HepG2 (cell line): ENCODE measurements around the gene MTR. TPM values are rescaled to one million over a fixed set of nuclear protein-coding genes. Genes with fewer than 3 reads are reported as not detected.

Source experiments
- ADNP ChIP-seq: sonication (generic); formaldehyde crosslinking; IDR thresholded peaks from 2 replicates; pipeline ENCODE4 v1.4.0; 2020; ENCODE audit warnings: missing genetic modification reagents
- FOXO4 ChIP-seq: sonication (generic); formaldehyde crosslinking; conservative IDR thresholded peaks from 2 replicates; pipeline ENCODE4 v1.8.1; 2023; ENCODE audit warnings: missing genetic modification reagents
- HHEX ChIP-seq: IDR thresholded peaks from 2 replicates; pipeline ENCODE4 v1.6.1; 2016; ENCODE audit warnings: control low read depth
- HMGXB3 ChIP-seq: sonication (generic); formaldehyde crosslinking; IDR thresholded peaks from 2 replicates; pipeline ENCODE4 v1.4.0; 2020; ENCODE audit warnings: missing genetic modification reagents, borderline replicate concordance
- HOXA9 ChIP-seq: sonication (generic); formaldehyde crosslinking; IDR thresholded peaks from 2 replicates; pipeline ENCODE4 v1.8.1; 2022; ENCODE audit warnings: missing genetic modification reagents, mild to moderate bottlenecking, moderate library complexity, borderline replicate concordance
- KMT2B ChIP-seq: IDR thresholded peaks from 2 replicates; pipeline ENCODE4 v1.6.1; 2016; ENCODE audit warnings: missing genetic modification reagents, missing compliant biosample characterization
- MEIS1 ChIP-seq: sonication (generic); formaldehyde crosslinking; IDR thresholded peaks from 2 replicates; pipeline ENCODE4 v1.9.0; 2021; ENCODE audit warnings: mild to moderate bottlenecking, missing genetic modification reagents, moderate library complexity, borderline replicate concordance
- MYPOP ChIP-seq: sonication (generic); formaldehyde crosslinking; IDR thresholded peaks from 2 replicates; pipeline ENCODE4 v1.8.1; 2023; ENCODE audit warnings: mild to moderate bottlenecking, moderate library complexity, missing genetic modification reagents
- SP140L ChIP-seq: sonication (generic); formaldehyde crosslinking; IDR thresholded peaks from 2 replicates; pipeline ENCODE4 v1.4.0; 2020; ENCODE audit warnings: missing genetic modification reagents, borderline replicate concordance
- STAT5B ChIP-seq: sonication (generic); formaldehyde crosslinking; IDR thresholded peaks from 2 replicates; pipeline ENCODE4 v1.4.0; 2020; ENCODE audit warnings: missing genetic modification reagents
- TMF1 ChIP-seq: sonication (generic); formaldehyde crosslinking; IDR thresholded peaks from 2 replicates; pipeline ENCODE4 v1.8.1; 2022; ENCODE audit warnings: low read depth, missing genetic modification reagents
- ZBTB10 ChIP-seq: sonication (generic); formaldehyde crosslinking; IDR thresholded peaks from 2 replicates; pipeline ENCODE4 v1.4.0; 2020; ENCODE audit warnings: missing genetic modification reagents, borderline replicate concordance
- ZC3H13 ChIP-seq: sonication (generic); formaldehyde crosslinking; IDR thresholded peaks from 2 replicates; pipeline ENCODE4 v1.8.1; 2023; ENCODE audit warnings: mild to moderate bottlenecking, missing genetic modification reagents, moderate library complexity
- ZNF180 ChIP-seq: sonication (generic); formaldehyde crosslinking; IDR thresholded peaks from 2 replicates; pipeline ENCODE4 v1.4.0; 2020; ENCODE audit warnings: low read depth, missing genetic modification reagents, borderline replicate concordance
- ZNF343 ChIP-seq: sonication (generic); formaldehyde crosslinking; IDR thresholded peaks from 2 replicates; pipeline ENCODE4 v1.4.0; 2020; ENCODE audit warnings: mild to moderate bottlenecking, missing genetic modification reagents
- ZNF597 ChIP-seq: sonication (generic); formaldehyde crosslinking; IDR thresholded peaks from 2 replicates; pipeline ENCODE4 v1.5.0; 2020; ENCODE audit warnings: missing genetic modification reagents
- ZNF713 ChIP-seq: sonication (generic); formaldehyde crosslinking; IDR thresholded peaks from 2 replicates; pipeline ENCODE4 v1.4.0; 2020; ENCODE audit warnings: mild to moderate bottlenecking, missing genetic modification reagents
- polyA plus RNA-seq, 8 experiments: library from polyadenylated mRNA; depleted of rRNA in 3 of 8; stranded (reverse) in 7 of 8; unstranded in 1 of 8; fragments of >200 nt; fragmentation: Illumina TruSeq in 4 of 8; extraction: Trizol in 4 of 8; gene quantifications; 2 replicates each; pipeline versions ENCODE4 v1.2.1 to v1.2.3, GENCODE V29; 2011 to 2016; ENCODE audit warnings: low read depth in 4 of 8, missing spikeins in 1 of 8, mixed read lengths in 1 of 8; ENCODE audit not compliant: insufficient read depth in 1 of 8
- total RNA-seq, 5 experiments: library from RNA; depleted of rRNA; stranded (reverse); fragments of >200 nt; fragmentation: Illumina TruSeq; extraction: Trizol; gene quantifications; 2 replicates each; pipeline ENCODE4 v1.2.3, GENCODE V29; 2016; ENCODE audit warnings: low read depth in 1 of 5

Gene MTR
- total and polyA plus RNA-seq, 2 of the 13 experiments (the other 11 are each of a cell fraction or from before 2014, with no cell fraction given), result 16.3 to 36.1 TPM

GRCh38 chr1:236795035-236795756 is at the start of gene MTR (continued):
- TF ChIP-seq ZNF343 (CRISPR knock-in tag) (peak; percentile 51; the same call in 1 of the 2 replicates), FOXO4 (CRISPR knock-in tag) (no peak), MYPOP (CRISPR knock-in tag) (peak; percentile 90; the same call in 1 of the 2 replicates), ADNP (0 out of 2 replicates have a peak, but pooled peaks have one; percentile 14), ZNF713 (CRISPR knock-in tag) (0 out of 2 replicates have a peak, but pooled peaks have one; percentile 83), MEIS1 (CRISPR knock-in tag) (peak; percentile 86; the same call in 1 of the 2 replicates), ZNF180 (peak; percentile 69; the same call in 1 of the 2 replicates), HOXA9 (CRISPR knock-in tag) (0 out of 2 replicates have a peak, but pooled peaks have one; percentile 18), ZNF597 (no peak), SP140L (CRISPR knock-in tag) (peak; percentile 74), KMT2B (peak; percentile 65; the same call in 1 of the 2 replicates), TMF1 (CRISPR knock-in tag) (peak; percentile 92), STAT5B (CRISPR knock-in tag) (0 out of 2 replicates have a peak, but pooled peaks have one; percentile 13), HMGXB3 (CRISPR knock-in tag) (peak; percentile 88), HHEX (CRISPR knock-in tag) (no peak), ZC3H13 (CRISPR knock-in tag) (no peak), ZBTB10 (peak; percentile 86; the same call in 1 of the 2 replicates)
